ENCODE measurements around the gene QSOX2.

QSOX2 gene

GRCh38 chr9:136208675-136209074 lies 36.9 kb downstream of the QSOX2 start:
- in situ Hi-C loops (cut with MboI; ENCODE audit: low pct_unique_long_range_greater_than_20kb, low sequenced_read_pairs, unreplicated experiment) = no loop called here
- DNase-seq (ENCODE audit: low spot score) = no peak
- TF ChIP-seq CTCF (IDR thresholded peaks at IDR 0.05; ENCODE audit: extremely low read depth, insufficient read depth, missing control alignments) = no peak

GRCh38 chr9:136207616-136208015 lies 38.0 kb downstream of the QSOX2 start:
- DNase-seq (ENCODE audit: low spot score) = no peak
- in situ Hi-C loops (cut with MboI; ENCODE audit: low pct_unique_long_range_greater_than_20kb, low sequenced_read_pairs, unreplicated experiment) = no loop called here
- no peak for TF ChIP-seq CTCF (IDR thresholded peaks at IDR 0.05; ENCODE audit: extremely low read depth, insufficient read depth, missing control alignments)

GRCh38 chr9:136206602-136207275 lies 38.9 kb downstream of the QSOX2 start:
- TF ChIP-seq CTCF (IDR thresholded peaks at IDR 0.05; ENCODE audit: extremely low read depth, insufficient read depth, missing control alignments) = no peak
- no peak for DNase-seq (ENCODE audit: low spot score)
- in situ Hi-C loops (cut with MboI; ENCODE audit: low pct_unique_long_range_greater_than_20kb, low sequenced_read_pairs, unreplicated experiment) = no loop called here

- in situ Hi-C loops (cut with MboI; ENCODE audit: low pct_unique_long_range_greater_than_20kb, low sequenced_read_pairs, unreplicated experiment) = no loop called here
- no peak for TF ChIP-seq CTCF (IDR thresholded peaks at IDR 0.05; ENCODE audit: extremely low read depth, insufficient read depth, missing control alignments)
- DNase-seq (ENCODE audit: low spot score) = no peak
These were observed 40.0 kb downstream of the QSOX2 start for GRCh38 chr9:136205707-136205992.

GRCh38 chr9:136204838-136205706 lies 40.5 kb downstream of the QSOX2 start, which contains the start of gene LHX3:
Gene LHX3 (minus strand): TSS chr9:136205128. CDS start chr9:136205012, 116 bp downstream.
- peak; percentile 80 for DNase-seq (ENCODE audit: low spot score)
- in situ Hi-C loops (cut with MboI; ENCODE audit: low pct_unique_long_range_greater_than_20kb, low sequenced_read_pairs, unreplicated experiment) = no loop called here
- no peak for TF ChIP-seq CTCF (IDR thresholded peaks at IDR 0.05; ENCODE audit: extremely low read depth, insufficient read depth, missing control alignments)

GRCh38 chr9:136204145-136204805 lies 41.3 kb downstream of the QSOX2 start:
- in situ Hi-C loops (cut with MboI; ENCODE audit: low pct_unique_long_range_greater_than_20kb, low sequenced_read_pairs, unreplicated experiment) = no loop called here
- no peak for TF ChIP-seq CTCF (IDR thresholded peaks at IDR 0.05; ENCODE audit: extremely low read depth, insufficient read depth, missing control alignments)
- DNase-seq (ENCODE audit: low spot score) = no peak

All from GM13977 (cell line).